HG03045 (cell line): ENCODE measurements around the gene IL1B.
"Not testable (repeated sequence)": the region's sequence is repeated elsewhere in the genome, so short reads cannot be mapped to it uniquely, and the experiment has no call there.

ENCODE experiments used
- ATAC-seq: cut with Tn5 transposase; IDR thresholded peaks from one replicate; pipeline ENCODE4 v1.9.1; 2021; ENCODE audit warnings: mild to moderate bottlenecking, moderate library complexity; ENCODE audit not compliant: unreplicated experiment

Gene IL1B

DNA sequence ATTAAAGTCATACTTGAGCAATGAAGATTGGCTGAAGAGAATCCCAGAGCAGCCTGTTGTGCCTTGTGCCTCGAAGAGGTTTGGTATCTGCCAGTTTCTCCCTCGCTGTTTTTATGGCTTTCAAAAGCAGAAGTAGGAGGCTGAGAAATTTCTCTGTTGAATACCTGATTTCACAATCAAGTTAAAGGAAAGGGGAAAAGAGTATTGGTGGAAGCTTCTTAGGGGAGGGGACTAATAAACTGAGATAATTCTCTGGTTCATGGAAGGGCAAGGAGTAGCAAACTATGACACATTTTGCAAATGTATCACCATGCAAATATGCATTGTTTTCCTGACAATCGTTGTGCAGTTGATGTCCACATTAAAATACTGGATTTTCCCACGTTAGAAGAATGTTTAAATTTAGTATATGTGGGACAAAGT, at the start of gene IL1B:
Gene IL1B, minus strand, starts transcription at position 85 of the 423 bp plus-strand sequence. CDS start 550 bp downstream, outside the sequence.
- no peak for ATAC-seq

DNA sequence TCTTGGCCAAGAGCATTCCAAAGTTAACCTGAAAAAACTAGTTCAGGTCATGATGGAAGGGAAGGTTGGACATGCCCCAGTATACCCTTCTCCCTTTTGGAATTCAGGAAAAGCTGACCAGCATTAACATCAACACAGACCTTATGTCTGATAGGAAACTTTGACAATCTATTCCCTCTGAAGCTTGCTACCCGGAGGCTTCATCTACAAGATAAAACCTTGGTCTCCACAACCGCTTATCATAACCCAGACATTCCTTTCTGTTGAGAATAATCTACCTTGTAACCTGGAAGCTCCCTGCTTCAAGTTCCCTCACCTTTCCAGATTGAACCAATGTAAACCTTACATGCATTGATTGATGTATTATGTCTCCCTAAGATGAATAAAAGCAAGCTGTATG, 49.7 kb upstream of the IL1B start:
- no peak for ATAC-seq

DNA sequence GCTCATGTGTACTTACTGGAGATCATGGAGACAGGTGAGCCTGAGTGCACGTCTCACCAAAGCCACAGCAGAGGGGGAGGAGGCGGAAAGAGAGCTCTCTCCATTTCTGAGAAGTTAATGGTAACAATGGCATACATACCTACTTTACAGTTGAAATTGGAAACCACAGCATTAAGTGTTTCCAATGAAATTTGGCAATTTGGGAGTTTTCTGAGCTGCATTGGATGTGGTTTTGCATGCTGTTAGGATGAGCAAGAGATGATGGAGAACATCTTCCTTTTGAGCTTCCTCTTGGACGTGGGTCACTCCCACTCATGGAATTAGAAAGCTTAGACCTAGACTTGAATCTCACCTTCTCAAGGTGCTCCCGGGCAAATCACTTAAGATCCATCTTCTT, 48.9 kb upstream of the IL1B start:
- ATAC-seq, result no peak

DNA sequence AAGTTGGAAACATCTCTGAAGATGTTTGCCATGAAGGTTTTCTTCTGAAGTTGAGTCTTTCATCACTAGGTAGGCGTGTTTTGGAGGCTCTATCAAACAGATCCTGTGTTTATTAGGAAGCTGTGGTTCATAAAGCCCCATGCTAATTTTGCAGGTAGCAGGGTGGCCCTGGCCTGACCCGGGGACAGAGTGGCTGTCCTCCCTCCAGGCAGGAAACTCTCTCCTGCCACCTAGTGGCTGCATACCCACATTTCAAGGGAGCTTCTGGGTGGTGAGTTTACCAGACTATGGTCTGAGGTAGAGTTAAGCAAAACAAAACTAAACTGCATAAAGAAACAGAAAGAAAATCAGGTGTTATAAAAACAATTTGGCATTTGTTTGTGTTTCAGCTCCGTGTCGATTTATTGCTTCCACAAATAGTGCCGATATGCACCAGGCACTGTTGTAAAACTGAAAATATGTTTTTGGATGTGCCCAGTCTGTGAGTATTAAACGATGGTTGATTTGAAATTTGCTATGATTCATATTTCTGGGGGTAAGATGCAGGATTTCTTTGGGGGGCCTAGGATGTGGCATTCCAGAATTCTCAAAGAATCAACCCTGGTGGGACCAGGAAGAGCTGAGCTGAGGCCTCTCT, 48.4 kb upstream of the IL1B start:
- peak; percentile 56 for ATAC-seq

DNA sequence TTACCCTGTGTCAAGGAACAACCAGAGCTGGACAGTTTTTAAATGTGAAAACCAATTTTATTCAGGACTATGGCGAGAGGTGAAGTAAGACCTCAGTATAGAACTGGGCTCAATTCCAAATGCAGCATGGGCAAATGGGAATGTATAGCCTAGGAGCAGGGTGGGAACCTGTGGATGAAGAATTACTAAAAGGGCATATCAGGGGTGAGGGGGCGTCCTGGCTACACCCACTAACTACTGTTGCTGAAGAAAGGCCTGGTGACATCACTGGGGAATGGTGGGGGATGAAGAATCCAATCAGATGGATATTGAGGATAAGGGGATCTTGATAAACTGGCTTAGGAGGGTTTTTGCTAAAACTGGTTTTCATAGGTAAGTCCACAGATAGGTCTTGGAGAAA, 47.1 kb upstream of the IL1B start:
- ATAC-seq, result no peak

DNA sequence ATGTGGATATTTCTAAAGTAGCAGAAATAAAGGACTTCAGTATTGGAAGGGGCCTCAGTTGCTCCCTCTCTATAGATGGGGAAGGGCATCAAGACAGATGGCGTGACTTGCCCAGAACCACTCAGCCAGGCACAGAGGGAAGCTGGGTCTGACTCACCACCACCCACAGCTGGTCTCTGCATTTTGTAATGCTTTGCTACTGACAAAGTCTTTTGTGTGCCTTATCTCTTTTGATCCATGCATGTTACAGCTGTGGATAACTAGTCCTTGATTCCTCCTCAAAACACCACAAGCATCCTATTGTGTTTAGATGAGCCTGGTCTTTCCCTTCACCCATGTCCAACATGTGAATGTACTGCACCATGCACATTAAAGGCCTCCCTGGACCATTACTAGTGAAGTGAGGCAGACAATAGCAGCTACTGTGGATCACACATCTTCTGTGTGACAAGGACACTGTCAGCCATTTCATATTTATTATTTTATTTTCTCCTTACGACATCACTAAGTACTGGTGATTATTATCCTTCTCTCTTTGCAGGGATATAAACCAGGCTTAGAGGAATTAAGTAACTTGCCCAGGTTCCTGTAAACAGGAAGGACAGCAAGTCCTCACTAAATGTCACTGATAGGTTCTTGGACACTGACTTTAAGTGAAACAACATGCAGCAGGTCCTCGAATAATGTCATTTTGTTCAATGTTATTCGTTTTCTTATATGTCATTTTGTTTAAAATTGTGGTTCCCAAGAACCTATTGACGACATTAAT, 44.8 kb upstream of the IL1B start:
- peak; percentile 75 for ATAC-seq

DNA sequence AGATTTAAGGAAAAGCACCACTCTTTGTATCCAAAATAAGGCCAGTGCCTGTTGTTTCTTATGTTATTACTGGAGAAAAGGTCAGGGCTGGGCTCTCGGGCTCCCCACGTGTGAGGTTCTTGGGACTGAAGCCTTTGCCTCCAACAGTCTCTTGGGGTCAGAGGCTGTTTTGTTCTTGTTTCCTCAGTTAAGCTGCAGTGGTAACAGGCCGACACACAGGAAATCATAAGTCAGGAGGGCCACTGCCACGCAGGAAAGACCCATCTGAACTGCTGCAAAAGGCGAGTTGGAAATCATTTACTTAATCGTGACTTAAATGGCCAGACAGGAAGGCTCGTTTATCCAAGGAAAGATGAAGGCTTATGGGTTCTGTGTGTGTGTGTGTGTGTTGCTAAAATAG, 44.1 kb upstream of the IL1B start:
- no peak for ATAC-seq

DNA sequence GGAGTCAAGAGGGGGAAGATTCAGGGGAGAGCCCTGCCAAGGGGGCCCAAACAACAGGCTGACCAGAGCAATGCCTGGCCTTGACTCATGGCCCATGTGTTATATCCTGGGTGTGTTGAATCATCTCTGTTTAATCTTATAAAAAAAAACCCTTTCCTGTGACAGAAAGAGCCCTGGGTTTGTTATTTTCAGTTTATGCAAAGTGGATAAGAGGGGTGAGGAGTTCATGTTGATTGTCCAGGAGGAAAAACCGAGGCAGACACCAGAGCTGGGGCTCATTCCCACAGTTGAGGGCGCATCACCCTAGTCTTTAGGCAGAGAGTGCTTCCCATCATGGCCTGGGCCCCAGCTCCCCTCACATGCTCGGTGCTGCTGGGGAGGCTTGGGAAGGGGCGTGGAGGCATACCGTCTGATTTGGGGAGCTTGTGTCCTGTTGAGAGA, 43.5 kb upstream of the IL1B start:
- no peak for ATAC-seq

DNA sequence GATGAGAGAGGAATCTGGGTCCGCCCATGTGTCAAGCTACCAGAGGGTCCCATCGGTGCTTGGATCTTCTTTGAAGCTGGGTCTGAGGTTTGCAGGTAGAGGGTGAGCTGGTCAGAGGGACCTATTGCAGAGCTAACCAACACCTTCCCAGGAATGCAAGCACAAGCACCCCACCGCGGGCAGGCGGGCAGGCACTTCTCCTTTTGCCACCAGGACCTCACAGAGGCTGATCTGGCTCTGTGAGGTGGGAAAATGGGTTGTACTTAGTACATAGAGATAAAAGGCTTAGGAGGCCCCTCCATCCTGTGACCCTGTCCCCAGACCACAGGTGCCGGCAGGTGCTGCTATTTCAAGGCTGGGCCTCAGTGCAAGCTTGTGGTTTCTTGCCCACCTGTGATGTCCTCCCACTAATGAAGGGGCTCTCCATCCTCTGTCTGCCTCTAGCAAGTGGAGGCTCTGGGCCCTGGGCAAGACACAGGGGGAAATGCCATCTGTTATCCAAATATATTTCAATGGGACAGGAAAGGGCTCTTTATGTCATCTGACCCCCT, 43.0 kb upstream of the IL1B start:
- ATAC-seq, result no peak

DNA sequence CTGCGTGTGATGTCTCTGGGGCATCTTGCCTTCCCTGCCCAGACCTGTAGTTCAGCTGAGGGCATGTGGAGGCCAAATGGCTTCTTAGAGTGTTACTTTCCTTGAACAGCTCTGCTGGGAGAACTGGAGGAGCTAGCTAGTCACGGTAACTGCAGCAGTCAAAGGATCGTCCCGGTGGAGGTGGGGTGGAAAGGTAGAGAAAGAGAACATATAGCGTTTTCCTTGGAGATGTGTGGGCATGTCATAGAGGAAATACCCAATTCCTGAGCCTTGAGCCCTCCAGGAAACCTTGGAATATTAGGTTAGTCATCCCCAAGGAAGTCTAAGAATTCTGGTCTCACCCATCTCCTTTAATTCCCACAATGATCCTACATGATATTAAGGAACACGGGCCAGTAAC, 40.8 kb upstream of the IL1B start:
- no peak for ATAC-seq

DNA sequence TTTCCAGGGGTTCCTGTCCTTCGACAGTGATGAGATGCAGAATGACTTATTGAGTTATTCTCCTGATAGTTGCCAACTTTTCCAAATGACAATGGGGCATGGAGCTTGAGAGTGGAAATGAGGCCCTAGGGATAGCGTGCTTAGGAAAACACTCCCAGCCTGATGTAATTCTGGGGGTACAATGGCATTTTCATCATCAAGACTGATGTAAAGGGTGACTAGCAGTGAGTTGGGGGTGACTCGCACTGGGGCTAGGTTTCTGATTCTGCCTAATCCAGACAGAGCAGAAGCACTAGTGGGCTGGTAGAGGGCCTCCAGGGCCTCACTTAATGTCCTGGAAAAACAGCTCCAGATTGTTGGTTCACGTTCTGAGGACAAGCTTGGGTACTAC, 40.4 kb upstream of the IL1B start:
- ATAC-seq, result no peak

DNA sequence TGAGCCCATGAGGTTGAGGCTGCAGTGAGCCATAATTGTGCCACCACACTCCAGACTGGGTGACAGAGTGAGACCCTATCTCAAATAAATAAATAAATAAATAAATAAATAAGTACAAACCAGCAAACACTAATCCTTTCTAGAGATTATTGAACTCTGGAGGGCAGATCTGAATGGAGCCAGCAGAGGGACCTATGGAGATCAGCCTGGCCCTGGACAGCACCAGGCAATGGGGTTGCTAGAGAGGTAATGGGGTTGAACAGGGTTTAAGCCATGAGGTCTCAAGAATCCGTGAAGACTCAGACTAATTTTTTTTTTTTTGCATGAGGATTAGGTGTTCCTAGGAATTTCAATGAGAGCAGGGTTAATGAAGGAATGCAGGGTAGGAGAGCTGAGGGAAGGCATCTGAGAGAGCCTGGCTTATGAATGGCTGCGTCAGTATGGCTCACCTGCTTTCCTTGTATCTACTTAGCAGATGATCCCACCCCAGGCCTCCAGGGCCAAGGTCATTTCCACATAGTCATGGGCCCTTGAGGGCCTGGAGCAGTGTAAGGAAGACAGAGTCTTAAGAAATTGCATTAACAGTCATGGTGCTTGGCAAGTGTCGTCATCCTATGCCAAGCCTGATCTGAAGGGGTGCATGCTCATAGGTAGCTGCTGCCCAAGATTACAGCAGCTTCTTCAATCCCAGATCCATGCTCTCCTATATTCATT, 39.8 kb upstream of the IL1B start:
- ATAC-seq, result no peak

DNA sequence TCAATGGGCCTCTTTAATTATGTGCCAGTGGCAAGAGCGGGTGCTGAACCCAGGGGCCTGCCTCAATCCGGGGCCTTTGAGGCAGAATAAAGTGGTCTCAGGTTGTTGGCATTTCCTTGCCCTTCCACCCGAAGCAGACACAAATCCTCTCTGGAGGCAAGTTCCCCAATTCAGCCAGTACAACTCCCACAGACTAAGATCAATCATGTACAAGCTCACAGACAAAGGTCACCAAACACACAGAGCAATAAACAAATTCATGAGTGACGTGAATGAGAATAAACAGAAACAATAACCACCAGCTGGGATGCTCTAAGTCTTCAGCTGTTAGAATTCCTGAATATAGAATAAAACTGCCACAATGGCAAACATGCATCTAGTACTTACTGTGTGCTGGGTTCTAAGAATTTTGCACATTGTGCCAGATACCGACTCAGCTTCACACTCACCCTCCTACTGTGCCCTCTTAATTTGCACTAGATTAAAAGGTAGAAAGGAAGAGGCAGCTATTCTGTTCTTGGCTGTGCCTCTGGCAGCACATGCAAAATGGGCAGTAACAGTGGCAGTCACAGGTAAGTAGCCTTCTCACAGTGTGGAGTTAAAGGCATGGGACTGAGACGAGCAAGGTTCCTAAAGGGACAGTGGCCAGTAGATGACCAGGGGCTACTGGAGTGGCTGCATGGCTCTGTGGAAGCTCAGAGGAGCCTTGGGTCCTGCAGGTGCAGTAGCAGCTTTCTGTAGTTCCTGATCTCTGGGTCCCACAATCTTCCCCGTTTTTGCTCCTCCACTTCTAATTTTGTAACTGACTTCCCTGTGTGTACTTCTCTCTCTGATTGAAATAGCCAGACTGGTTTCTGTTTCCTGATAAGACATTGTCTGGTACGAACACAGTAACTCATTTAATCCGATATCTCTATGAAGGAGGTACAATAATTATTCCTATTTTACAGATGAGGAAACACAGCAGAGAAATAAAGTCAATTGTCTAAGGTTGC, 34.6 kb upstream of the IL1B start:
- no peak for ATAC-seq

DNA sequence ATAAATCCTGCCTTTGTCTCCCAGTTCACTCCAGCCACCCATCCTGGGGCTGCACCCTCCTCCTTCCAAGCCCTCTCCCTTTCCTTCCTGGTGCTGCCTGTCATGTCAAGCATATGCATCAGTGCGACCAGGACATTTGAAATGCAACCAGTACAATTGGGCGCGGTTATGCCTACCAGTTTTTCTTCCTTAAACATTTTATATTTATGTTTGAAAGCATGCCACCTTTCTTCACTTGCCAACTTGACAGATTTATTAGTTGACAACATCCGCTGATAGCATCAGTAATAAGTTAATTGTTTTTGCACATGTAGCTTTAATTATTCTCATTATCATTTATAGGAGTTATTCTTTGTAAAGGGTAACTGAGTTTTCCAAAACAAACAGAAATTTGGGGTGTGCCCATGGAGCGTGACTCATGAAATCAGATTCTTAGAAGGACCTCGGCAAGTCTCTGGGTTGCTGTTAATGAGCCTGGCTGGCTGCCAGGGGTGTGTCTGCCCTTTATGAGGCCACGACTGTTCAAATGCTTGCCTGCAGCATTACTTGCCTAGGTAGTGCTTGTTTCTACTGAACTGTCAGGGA, 32.8 kb upstream of the IL1B start:
- no peak for ATAC-seq

DNA sequence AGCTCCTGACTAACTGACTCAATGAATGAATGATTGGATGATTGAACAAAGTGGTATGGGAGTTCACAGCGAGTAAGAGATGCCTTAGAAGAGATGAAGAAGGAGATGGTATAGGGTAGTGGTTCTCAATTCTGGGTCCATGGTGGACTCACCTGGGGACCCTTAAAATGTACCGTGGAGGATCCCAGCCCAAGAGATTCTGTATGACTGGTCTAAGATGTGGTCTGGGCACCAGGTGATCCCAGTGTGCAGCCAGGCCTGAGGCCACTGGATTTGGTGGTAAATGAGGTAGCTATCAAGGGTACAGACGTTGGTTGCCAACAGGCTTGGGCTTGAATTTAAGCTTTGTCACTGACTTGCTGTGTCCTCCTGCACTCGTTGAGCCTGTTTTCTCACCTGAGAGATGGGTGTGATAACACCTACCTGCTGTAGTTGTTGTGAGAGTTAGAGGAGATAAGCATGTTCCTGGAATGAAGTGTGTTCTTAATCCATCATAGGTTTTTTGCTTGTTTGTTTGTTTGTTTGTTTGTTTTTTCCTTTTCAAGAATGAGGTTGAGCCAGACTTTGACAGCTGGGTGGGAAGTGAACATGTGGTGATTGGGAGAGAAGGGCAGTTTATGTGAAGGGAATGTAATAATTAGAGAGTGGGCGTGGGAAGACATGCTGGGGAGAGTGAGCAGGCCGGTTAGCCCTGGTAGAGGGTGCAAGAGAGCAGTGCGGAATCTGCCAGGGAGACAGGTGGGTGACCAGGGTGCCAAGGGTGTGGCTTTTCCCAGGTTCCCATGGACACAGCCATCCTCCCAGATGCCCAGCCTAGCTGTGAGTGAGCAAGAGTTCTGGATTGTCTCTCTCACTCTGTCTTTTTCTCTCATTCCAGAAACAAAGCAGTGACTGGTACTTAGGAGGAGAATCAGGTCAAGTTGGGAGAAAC, 31.4 kb upstream of the IL1B start:
- ATAC-seq, result no peak

DNA sequence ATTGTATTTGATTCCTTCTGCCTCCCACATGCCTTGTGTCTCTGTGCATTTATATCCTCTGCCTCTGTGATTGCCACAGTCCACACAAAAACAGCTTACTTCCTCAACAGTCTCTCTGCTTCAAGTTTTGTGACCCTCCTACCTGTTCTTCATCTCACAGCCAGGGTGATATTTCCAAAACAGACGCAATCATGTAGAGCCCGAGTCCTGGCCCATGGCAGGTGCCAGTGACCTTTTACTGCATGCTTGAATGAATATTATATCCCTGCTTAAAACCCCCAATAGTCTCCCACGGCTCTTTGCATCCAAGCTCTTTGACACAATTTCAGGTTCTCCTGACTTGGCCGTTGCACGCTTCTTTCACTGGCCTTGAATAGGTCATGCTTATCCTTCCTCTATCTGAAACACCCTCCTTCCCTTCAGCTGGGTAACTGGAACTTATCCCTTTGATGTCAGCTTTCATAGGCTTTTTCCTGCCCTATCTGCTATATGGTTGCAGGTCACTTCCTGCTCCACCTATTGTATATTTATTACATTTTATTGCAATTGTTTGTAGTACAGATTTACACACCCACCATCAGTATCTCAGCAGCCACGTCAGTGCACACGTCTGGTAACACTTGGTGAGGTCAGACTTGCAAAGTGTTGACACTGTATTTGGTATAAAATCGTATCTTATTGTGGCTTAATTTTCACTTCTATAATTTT, 29.7 kb upstream of the IL1B start:
- ATAC-seq, result no peak

DNA sequence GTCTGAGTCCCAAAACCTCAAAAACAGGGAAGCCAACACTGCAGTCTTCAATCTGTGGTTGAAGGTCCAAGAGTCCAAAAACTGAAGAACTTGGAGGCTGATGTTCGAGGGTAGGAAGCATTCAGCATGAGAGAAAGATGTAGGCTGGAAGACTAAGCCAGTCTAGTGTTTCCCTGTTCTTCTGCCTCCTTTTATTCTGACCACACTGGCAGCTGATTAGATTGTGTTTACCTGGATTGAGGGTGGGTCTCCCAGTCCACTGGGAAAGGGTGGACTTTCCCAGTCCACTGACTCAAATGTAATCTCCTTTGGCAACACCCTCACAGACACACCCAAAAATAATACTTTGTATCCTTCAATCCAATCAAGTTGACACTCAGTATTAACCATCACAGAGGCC, 27.5 kb upstream of the IL1B start:
- no peak for ATAC-seq

DNA sequence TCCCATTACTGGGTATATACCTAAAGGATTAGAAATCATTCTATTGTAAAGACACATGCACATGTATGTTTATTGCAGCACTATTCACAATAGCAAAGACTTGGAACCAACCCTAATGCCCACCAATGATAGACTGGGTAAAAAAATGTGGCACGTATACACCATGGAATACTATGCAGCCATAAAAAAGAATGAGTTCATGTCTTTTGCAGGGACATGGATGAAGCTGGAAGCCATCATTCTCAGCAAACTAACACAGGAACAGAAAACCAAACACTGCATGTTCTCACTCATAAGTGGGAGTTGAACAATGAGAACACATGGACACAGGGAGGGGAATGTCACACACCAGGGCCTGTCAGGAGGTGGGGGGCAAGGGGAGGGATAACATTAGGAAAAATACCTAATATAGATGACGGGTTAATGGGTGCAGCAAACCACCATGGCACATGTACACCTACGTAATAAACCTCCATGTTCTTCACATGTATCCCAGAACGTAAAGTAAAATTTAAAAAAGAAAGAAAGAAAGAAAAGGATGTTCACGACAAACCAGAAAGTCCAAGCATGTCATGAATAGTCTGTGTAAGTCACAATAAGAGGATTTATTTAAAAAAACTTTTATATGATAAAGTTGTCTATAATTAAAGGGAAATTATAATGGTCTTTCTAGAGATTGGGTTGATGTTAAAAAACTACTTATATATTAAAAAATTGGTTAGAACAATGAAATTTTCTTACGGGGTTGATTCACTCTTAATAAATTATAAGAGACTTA, 23.0 kb upstream of the IL1B start:
- ATAC-seq, result not testable (repeated sequence)
